Measurements from ENCODE around the gene FXN.

DNA sequence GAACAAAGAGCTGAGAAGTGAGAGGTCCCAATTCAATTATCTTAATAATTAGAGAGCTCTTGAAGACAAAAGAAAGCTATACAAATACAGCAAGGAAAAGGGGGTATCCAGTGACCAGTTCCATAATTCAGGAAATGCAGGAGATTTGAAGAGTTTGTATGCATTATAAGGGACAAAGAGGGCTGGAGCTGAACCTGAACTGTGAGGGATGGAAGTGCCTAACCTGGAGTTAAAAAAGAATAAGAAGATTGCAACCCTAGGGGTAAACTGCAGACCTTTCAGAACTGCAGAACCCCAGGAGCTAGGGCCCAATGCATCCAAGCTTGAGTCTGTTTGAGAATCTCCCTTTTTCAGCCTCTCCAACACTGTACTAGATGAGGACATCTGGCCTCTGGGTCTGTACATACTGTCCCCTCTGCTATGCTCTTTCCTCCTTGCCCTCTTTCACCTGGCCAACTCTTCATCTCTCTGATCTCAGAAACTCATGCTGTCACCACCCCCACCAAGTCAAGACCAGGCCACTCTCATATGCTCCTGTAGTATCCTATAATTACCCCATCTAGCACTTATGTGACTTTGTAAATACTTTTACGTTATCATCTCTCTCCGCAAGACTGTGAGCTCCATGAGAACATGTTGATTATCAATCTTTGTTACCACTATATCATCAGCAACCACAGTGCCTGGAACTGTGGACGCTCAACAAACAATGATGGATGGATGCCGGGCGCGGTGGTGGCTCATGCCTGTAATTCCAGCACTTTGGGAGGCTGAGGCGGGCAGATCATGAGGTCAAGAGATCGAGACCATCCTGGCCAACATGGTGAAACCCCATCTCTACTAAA, 15.0 kb upstream of the FXN start:
- TF ChIP-seq GATA2 (IDR thresholded peaks at IDR 0.05; ENCODE audit: low read depth, low read length): no peak
- no peak for TF ChIP-seq GATA3 (IDR thresholded peaks at IDR 0.05; ENCODE audit: low read depth, low read length)
